ENCODE measurements around the gene TMC1.

TMC1 gene

GRCh38 chr9:72477930-72478518, 43.4 kb upstream of the TMC1 start:
- no peak for TF ChIP-seq ZBTB7A (IDR thresholded peaks at IDR 0.05; ENCODE audit: low read depth)
- no peak for TF ChIP-seq EGR1 (IDR thresholded peaks at IDR 0.05)
- peak; percentile 49; the same call in 1 of the 2 replicates for TF ChIP-seq EP300 (IDR thresholded peaks at IDR 0.05; ENCODE audit: borderline replicate concordance)
- TF ChIP-seq USF1 (IDR thresholded peaks at IDR 0.05) = no peak
- TF ChIP-seq TAF1 (IDR thresholded peaks at IDR 0.05; ENCODE audit: low read depth) = no peak
- TF ChIP-seq CEBPB (IDR thresholded peaks at IDR 0.05) = no peak
- no peak for TF ChIP-seq CREB1 (IDR thresholded peaks at IDR 0.05; ENCODE audit: low read depth)
- 0 out of 2 replicates have a peak, but pooled peaks have one; percentile 17 for TF ChIP-seq MAX (IDR thresholded peaks at IDR 0.05)
- peak; percentile 31; the same call in 1 of the 2 replicates for TF ChIP-seq TCF12 (IDR thresholded peaks at IDR 0.05; ENCODE audit: low read depth)
- TF ChIP-seq NFIC (IDR thresholded peaks at IDR 0.05) = 0 out of 2 replicates have a peak, but pooled peaks have one; percentile 4
- TF ChIP-seq FOXM1 (IDR thresholded peaks at IDR 0.05; ENCODE audit: borderline replicate concordance, low read depth) = no peak
- no peak for TF ChIP-seq RAD21 (IDR thresholded peaks at IDR 0.05; ENCODE audit: low read depth)
- TF ChIP-seq TEAD4 (IDR thresholded peaks at IDR 0.05) = 0 out of 2 replicates have a peak, but pooled peaks have one; percentile 19
- no peak for TF ChIP-seq YY1 (IDR thresholded peaks at IDR 0.05; ENCODE audit: low read depth)
- TF ChIP-seq REST (IDR thresholded peaks at IDR 0.05; ENCODE audit: low read depth) = no peak

GRCh38 chr9:72478966-72479365, 42.4 kb upstream of the TMC1 start:
- TF ChIP-seq YY1 (IDR thresholded peaks at IDR 0.05; ENCODE audit: low read depth) (no peak), TCF12 (IDR thresholded peaks at IDR 0.05; ENCODE audit: low read depth) (no peak), NFIC (IDR thresholded peaks at IDR 0.05) (no peak), CEBPB (IDR thresholded peaks at IDR 0.05) (no peak), REST (IDR thresholded peaks at IDR 0.05; ENCODE audit: low read depth) (no peak), EGR1 (IDR thresholded peaks at IDR 0.05) (no peak), TAF1 (IDR thresholded peaks at IDR 0.05; ENCODE audit: low read depth) (no peak), MAX (IDR thresholded peaks at IDR 0.05) (no peak), RAD21 (IDR thresholded peaks at IDR 0.05; ENCODE audit: low read depth) (no peak), FOXM1 (IDR thresholded peaks at IDR 0.05; ENCODE audit: borderline replicate concordance, low read depth) (no peak), EP300 (IDR thresholded peaks at IDR 0.05; ENCODE audit: borderline replicate concordance) (no peak)

GRCh38 chr9:72480921-72481320, 40.5 kb upstream of the TMC1 start:
- TF ChIP-seq TAF1 (IDR thresholded peaks at IDR 0.05; ENCODE audit: low read depth) = no peak
- TF ChIP-seq RAD21 (IDR thresholded peaks at IDR 0.05; ENCODE audit: low read depth) = no peak
- no peak for TF ChIP-seq YY1 (IDR thresholded peaks at IDR 0.05; ENCODE audit: low read depth)
- no peak for TF ChIP-seq TCF12 (IDR thresholded peaks at IDR 0.05; ENCODE audit: low read depth)
- no peak for TF ChIP-seq FOXM1 (IDR thresholded peaks at IDR 0.05; ENCODE audit: borderline replicate concordance, low read depth)
- no peak for TF ChIP-seq EP300 (IDR thresholded peaks at IDR 0.05; ENCODE audit: borderline replicate concordance)
- no peak for TF ChIP-seq REST (IDR thresholded peaks at IDR 0.05; ENCODE audit: low read depth)
- TF ChIP-seq EGR1 (IDR thresholded peaks at IDR 0.05) = no peak
- no peak for TF ChIP-seq USF1 (IDR thresholded peaks at IDR 0.05)
- TF ChIP-seq CEBPB (IDR thresholded peaks at IDR 0.05) = no peak
- TF ChIP-seq TEAD4 (IDR thresholded peaks at IDR 0.05) = no peak
- TF ChIP-seq NFIC (IDR thresholded peaks at IDR 0.05) = no peak
- TF ChIP-seq ZBTB7A (IDR thresholded peaks at IDR 0.05; ENCODE audit: low read depth) = no peak
- no peak for TF ChIP-seq CREB1 (IDR thresholded peaks at IDR 0.05; ENCODE audit: low read depth)
- TF ChIP-seq MAX (IDR thresholded peaks at IDR 0.05) = no peak

All from Ishikawa (cell line).